Memory B cell (primary cell): ENCODE results near the gene PLCB4.

Experiments
- ATAC-seq: fragments of 150-1000 bp; cut with Tn5 transposase; 2 replicates; pipeline ENCODE4 v1.10.0; 2021; ENCODE audit warnings: low read depth, mild to moderate bottlenecking, moderate library complexity
- DNase-seq, 2 donors: peaks; one replicate each; pipeline ENCODE4 v3.0.0; 2022; ENCODE audit warnings: low spot score in 2 of 2
- H3K27ac Mint-ChIP-seq: one replicate; pipeline ENCODE4 v1.8.0; 2022; ENCODE audit warnings: mild to moderate bottlenecking, moderate library complexity, mixed read lengths
- H3K27me3 Mint-ChIP-seq: one replicate; pipeline ENCODE4 v1.8.0; 2022; ENCODE audit warnings: mixed read lengths
- H3K36me3 Mint-ChIP-seq: one replicate; pipeline ENCODE4 v1.8.0; 2022; ENCODE audit warnings: mild to moderate bottlenecking, mixed read lengths
- H3K4me1 Mint-ChIP-seq: one replicate; pipeline ENCODE4 v1.8.0; 2022; ENCODE audit warnings: mixed read lengths
- H3K4me3 Mint-ChIP-seq: one replicate; pipeline ENCODE4 v1.8.0; 2022; ENCODE audit warnings: mild to moderate bottlenecking, moderate library complexity, mixed read lengths
- H3K9me3 Mint-ChIP-seq: one replicate; pipeline ENCODE4 v1.8.0; 2022; ENCODE audit warnings: mixed read lengths

Gene PLCB4

DNA sequence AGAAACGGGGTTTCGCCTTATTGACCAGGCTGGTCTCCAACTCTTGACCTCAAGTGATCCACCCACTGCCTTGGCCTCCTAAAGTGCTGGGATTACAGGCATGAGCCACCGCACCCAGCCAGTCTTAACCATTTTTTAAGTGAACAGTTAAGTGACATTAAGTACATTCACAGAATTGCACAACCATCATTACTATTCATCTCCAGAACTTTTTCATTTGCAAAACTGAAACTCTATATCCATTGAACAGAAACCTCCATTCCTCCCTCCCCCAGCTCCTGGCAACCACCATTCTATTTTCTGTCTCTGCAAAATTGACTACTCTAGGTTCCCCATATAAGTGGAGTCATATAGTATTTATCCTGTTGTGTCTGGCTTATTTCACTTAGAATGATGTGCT, 59.7 kb downstream of the PLCB4 start:
- Mint-ChIP-seq H3K4me1 (no peaks in the 10 kb centered on the region), H3K9me3 (peaks cover 7% of the 10 kb centered on the region), H3K27ac (no peak overlapping the region), H3K36me3 (no peaks in the 10 kb centered on the region), H3K27me3 (no peaks in the 10 kb centered on the region), H3K4me3 (no peak overlapping the region)
- ATAC-seq = no peak
- no peak for DNase-seq

GRCh38 chr20:9129756-9130155, 60.9 kb downstream of the PLCB4 start:
- Mint-ChIP-seq H3K9me3 (peaks cover 9% of the 10 kb centered on the region), H3K27me3 (no peaks in the 10 kb centered on the region), H3K27ac (no peak overlapping the region), H3K4me1 (no peaks in the 10 kb centered on the region), H3K36me3 (no peaks in the 10 kb centered on the region), H3K4me3 (no peak overlapping the region)
- no peak for DNase-seq
- no peak for ATAC-seq

- Mint-ChIP-seq H3K36me3 (no peaks in the 10 kb centered on the region), H3K9me3 (peaks cover 9% of the 10 kb centered on the region), H3K4me1 (no peaks in the 10 kb centered on the region), H3K27ac (no peak overlapping the region), H3K27me3 (no peaks in the 10 kb centered on the region), H3K4me3 (no peak overlapping the region)
- ATAC-seq (no peak), DNase-seq (no peak)
Observed at GRCh38 chr20:9130521-9130920, 61.6 kb downstream of the PLCB4 start.

GRCh38 chr20:9131841-9132240, 63.0 kb downstream of the PLCB4 start:
- DNase-seq (no peak), ATAC-seq (no peak)
- Mint-ChIP-seq H3K27me3 (no peaks in the 10 kb centered on the region), H3K4me1 (no peaks in the 10 kb centered on the region), H3K36me3 (no peaks in the 10 kb centered on the region), H3K9me3 (peaks cover 8% of the 10 kb centered on the region), H3K27ac (no peak overlapping the region), H3K4me3 (no peak overlapping the region)

GRCh38 chr20:9134346-9134745, 65.5 kb downstream of the PLCB4 start:
- no peaks in the 10 kb centered on the region for H3K36me3 Mint-ChIP-seq
- H3K27ac Mint-ChIP-seq = no peak overlapping the region
- DNase-seq = no peak
- ATAC-seq = no peak
- H3K9me3 Mint-ChIP-seq = peaks cover 6% of the 10 kb centered on the region
- H3K27me3 Mint-ChIP-seq = no peaks in the 10 kb centered on the region
- no peaks in the 10 kb centered on the region for H3K4me1 Mint-ChIP-seq
- no peak overlapping the region for H3K4me3 Mint-ChIP-seq

- no peak for ATAC-seq
- no peaks in the 10 kb centered on the region for H3K36me3 Mint-ChIP-seq
Observed at GRCh38 chr20:9136114-9136513, 67.2 kb downstream of the PLCB4 start.

GRCh38 chr20:9137001-9137400, 68.1 kb downstream of the PLCB4 start:
- H3K4me1 Mint-ChIP-seq = no peaks in the 10 kb centered on the region
- H3K36me3 Mint-ChIP-seq = no peaks in the 10 kb centered on the region
- no peak overlapping the region for H3K4me3 Mint-ChIP-seq
- peaks cover 12% of the 10 kb centered on the region for H3K9me3 Mint-ChIP-seq
- no peaks in the 10 kb centered on the region for H3K27me3 Mint-ChIP-seq
- DNase-seq = no peak
- H3K27ac Mint-ChIP-seq = no peak overlapping the region
- ATAC-seq = no peak

More at GRCh38 chr20:9136114-9136513, 67.2 kb downstream of the PLCB4 start:
- no peak overlapping the region for H3K4me3 Mint-ChIP-seq
- no peaks in the 10 kb centered on the region for H3K27me3 Mint-ChIP-seq
- H3K27ac Mint-ChIP-seq = no peak overlapping the region
- DNase-seq = no peak
- H3K9me3 Mint-ChIP-seq = peaks cover 9% of the 10 kb centered on the region
- H3K4me1 Mint-ChIP-seq = no peaks in the 10 kb centered on the region

GRCh38 chr20:9139106-9139833, 70.4 kb downstream of the PLCB4 start:
- no peak overlapping the region for H3K4me3 Mint-ChIP-seq
- ATAC-seq (no peak), DNase-seq (no peak)
- H3K4me1 Mint-ChIP-seq = no peaks in the 10 kb centered on the region
- no peak overlapping the region for H3K27ac Mint-ChIP-seq
- peaks cover 16% of the 10 kb centered on the region for H3K9me3 Mint-ChIP-seq
- no peaks in the 10 kb centered on the region for H3K27me3 Mint-ChIP-seq
- H3K36me3 Mint-ChIP-seq = no peaks in the 10 kb centered on the region

- H3K27me3 Mint-ChIP-seq = no peaks in the 10 kb centered on the region
Observed at GRCh38 chr20:9140162-9140760, 71.4 kb downstream of the PLCB4 start.

GRCh38 chr20:9141070-9141469, 72.2 kb downstream of the PLCB4 start:
- Mint-ChIP-seq H3K4me3 (no peak overlapping the region), H3K36me3 (no peaks in the 10 kb centered on the region), H3K9me3 (peaks cover 14% of the 10 kb centered on the region), H3K27me3 (no peaks in the 10 kb centered on the region), H3K27ac (no peak overlapping the region), H3K4me1 (no peaks in the 10 kb centered on the region)
- ATAC-seq = no peak
- DNase-seq = no peak

More at GRCh38 chr20:9140162-9140760, 71.4 kb downstream of the PLCB4 start:
- no peak for ATAC-seq
- H3K36me3 Mint-ChIP-seq = no peaks in the 10 kb centered on the region
- H3K4me3 Mint-ChIP-seq = no peak overlapping the region
- no peaks in the 10 kb centered on the region for H3K4me1 Mint-ChIP-seq
- H3K9me3 Mint-ChIP-seq = peaks cover 14% of the 10 kb centered on the region
- no peak overlapping the region for H3K27ac Mint-ChIP-seq
- no peak for DNase-seq

GRCh38 chr20:9141921-9142320, 73.0 kb downstream of the PLCB4 start:
- no peaks in the 10 kb centered on the region for H3K27me3 Mint-ChIP-seq

DNA sequence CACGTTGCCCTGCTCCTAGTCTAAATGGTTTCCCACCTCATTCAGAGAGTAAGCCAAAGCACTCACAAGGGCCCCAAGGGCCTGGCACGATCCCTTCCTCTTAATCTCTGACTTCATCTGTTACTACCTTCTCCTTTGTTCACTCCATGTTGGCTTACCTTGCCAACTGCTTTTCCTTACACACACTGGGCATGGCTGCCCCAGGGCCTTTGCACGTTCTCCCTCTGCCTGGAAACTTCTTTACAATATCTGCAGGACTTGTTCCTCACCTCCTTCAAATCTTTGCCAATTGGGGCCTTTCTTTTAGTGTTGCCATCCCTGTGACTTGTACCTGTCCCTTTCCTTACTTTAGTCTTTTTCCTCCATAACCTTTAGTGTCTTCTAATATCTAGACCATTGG, 73.9 kb downstream of the PLCB4 start:
- Mint-ChIP-seq H3K27ac (no peak overlapping the region), H3K27me3 (no peaks in the 10 kb centered on the region), H3K36me3 (no peaks in the 10 kb centered on the region), H3K4me1 (no peaks in the 10 kb centered on the region), H3K9me3 (peaks cover 14% of the 10 kb centered on the region), H3K4me3 (no peak overlapping the region)
- DNase-seq = no peak
- no peak for ATAC-seq

More at GRCh38 chr20:9141921-9142320, 73.0 kb downstream of the PLCB4 start:
- no peaks in the 10 kb centered on the region for H3K4me1 Mint-ChIP-seq
- no peaks in the 10 kb centered on the region for H3K36me3 Mint-ChIP-seq
- H3K4me3 Mint-ChIP-seq = no peak overlapping the region
- no peak for ATAC-seq
- no peak overlapping the region for H3K27ac Mint-ChIP-seq
- no peak for DNase-seq
- H3K9me3 Mint-ChIP-seq = peaks cover 14% of the 10 kb centered on the region

DNA sequence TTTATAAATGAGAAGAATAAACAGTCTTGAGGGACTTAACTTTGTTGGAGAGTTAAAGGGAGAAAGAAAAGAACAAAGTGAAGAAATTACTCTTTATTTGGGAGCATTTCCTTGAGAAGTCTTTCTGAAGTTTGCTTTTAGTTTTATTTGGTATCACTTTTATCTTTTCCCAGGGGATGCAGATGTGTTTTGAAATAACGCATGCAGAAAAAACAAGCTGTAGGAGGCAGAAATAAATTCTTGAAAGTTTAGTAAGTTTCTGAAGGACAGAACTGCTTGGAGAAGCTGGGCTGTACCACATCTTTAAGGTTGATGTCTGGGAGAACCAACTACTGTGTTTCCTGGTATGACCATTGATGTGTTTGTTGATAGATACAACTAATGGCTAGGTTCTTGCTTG, 75.0 kb downstream of the PLCB4 start:
- H3K9me3 Mint-ChIP-seq = peaks cover 12% of the 10 kb centered on the region
- H3K27me3 Mint-ChIP-seq = no peaks in the 10 kb centered on the region
- H3K4me3 Mint-ChIP-seq = no peak overlapping the region
- H3K4me1 Mint-ChIP-seq = no peaks in the 10 kb centered on the region
- H3K27ac Mint-ChIP-seq = no peak overlapping the region
- DNase-seq (no peak), ATAC-seq (no peak)
- no peaks in the 10 kb centered on the region for H3K36me3 Mint-ChIP-seq

GRCh38 chr20:9144643-9145042, 75.8 kb downstream of the PLCB4 start:
- Mint-ChIP-seq H3K27me3 (no peaks in the 10 kb centered on the region), H3K4me3 (no peak overlapping the region), H3K4me1 (no peaks in the 10 kb centered on the region), H3K9me3 (peaks cover 12% of the 10 kb centered on the region), H3K27ac (no peak overlapping the region), H3K36me3 (no peaks in the 10 kb centered on the region)
- DNase-seq (no peak), ATAC-seq (no peak)

GRCh38 chr20:9145142-9145541, 76.3 kb downstream of the PLCB4 start:
- DNase-seq (no peak), ATAC-seq (no peak)
- Mint-ChIP-seq H3K4me1 (no peaks in the 10 kb centered on the region), H3K4me3 (no peak overlapping the region), H3K27ac (no peak overlapping the region), H3K27me3 (no peaks in the 10 kb centered on the region), H3K36me3 (no peaks in the 10 kb centered on the region), H3K9me3 (peaks cover 10% of the 10 kb centered on the region)
